H1 (cell line): ENCODE results near the gene POP5. TPM values are rescaled to one million over a fixed set of nuclear protein-coding genes. Genes with fewer than 3 reads are reported as not detected.

Source experiments
- ATF2 ChIP-seq: IDR thresholded peaks from 2 replicates; pipeline ENCODE4 v1.6.1; 2012; ENCODE audit warnings: low read length, inconsistent platforms
- CBX5 ChIP-seq: fragments of 300-800, 300-1000 bp; sonication (generic); IDR thresholded peaks from 2 replicates; pipeline ENCODE4 v1.7.1; 2016; ENCODE audit warnings: antibody characterized with exemption, low read length, low read depth
- CBX8 ChIP-seq: fragments of 300-800, 300-1000 bp; sonication (generic); IDR thresholded peaks from 2 replicates; pipeline ENCODE4 v1.7.1; 2016; ENCODE audit warnings: low read depth, low read length, borderline replicate concordance
- CHD1 ChIP-seq: IDR thresholded peaks from 2 replicates; pipeline ENCODE4 v1.6.1; 2012; ENCODE audit warnings: low read depth, low read length, improper control_type of control experiment
- CREB1 ChIP-seq: IDR thresholded peaks from 2 replicates; pipeline ENCODE4 v1.6.1; 2012; ENCODE audit warnings: inconsistent platforms
- CTCF ChIP-seq, 3 experiments: IDR thresholded peaks; 1 replicate in 2 of 3; 2 replicates in 1 of 3; pipeline versions ENCODE4 v1.5.1 to v1.6.1; 2011; ENCODE audit warnings: low read length in 3 of 3, mild to moderate bottlenecking in 3 of 3, inconsistent platforms in 2 of 3, low read depth in 1 of 3, moderate library complexity in 1 of 3; ENCODE audit not compliant: insufficient read depth in 1 of 3; ENCODE audit errors: control extremely low read depth in 1 of 3
- GTF2F1 ChIP-seq: IDR thresholded peaks from 2 replicates; pipeline ENCODE4 v1.6.1; 2012; ENCODE audit warnings: low read depth, low read length, improper control_type of control experiment, borderline replicate concordance
- HDAC6 ChIP-seq: IDR thresholded peaks from one replicate; pipeline ENCODE4 v1.7.1; 2012; ENCODE audit warnings: low read depth, mild to moderate bottlenecking, inconsistent platforms, low read length, moderate library complexity
- KDM4A ChIP-seq: IDR thresholded peaks from one replicate; pipeline ENCODE4 v1.7.1; 2012; ENCODE audit warnings: low read depth, mild to moderate bottlenecking, moderate library complexity, low read length, inconsistent platforms; ENCODE audit not compliant: severe bottlenecking
- KDM5A ChIP-seq: fragments of 200-600 bp; IDR thresholded peaks from 2 replicates; pipeline ENCODE4 v1.7.1; 2012; ENCODE audit warnings: mild to moderate bottlenecking, low read length, inconsistent platforms, mixed read lengths
- MAFK ChIP-seq: IDR thresholded peaks from 2 replicates; pipeline ENCODE4 v1.6.1; 2012; ENCODE audit warnings: low read depth, mild to moderate bottlenecking, improper control_type of control experiment, low read length
- MAX ChIP-seq: IDR thresholded peaks from 2 replicates; pipeline ENCODE4 v1.6.1; 2012; ENCODE audit warnings: inconsistent platforms
- RBBP5 ChIP-seq: IDR thresholded peaks from 2 replicates; pipeline ENCODE4 v1.7.1; 2012; ENCODE audit warnings: low read depth, mild to moderate bottlenecking, inconsistent platforms, low read length, moderate library complexity, borderline replicate concordance
- SAP30 ChIP-seq: fragments of 300-600 bp; sonication (generic); IDR thresholded peaks from 2 replicates; pipeline ENCODE4 v1.7.1; 2012; ENCODE audit warnings: low read length, moderate library complexity, mild to moderate bottlenecking, inconsistent platforms; ENCODE audit not compliant: insufficient read depth, insufficient replicate concordance
- SIX5 ChIP-seq: IDR thresholded peaks from 2 replicates; pipeline ENCODE4 v1.6.1; 2011; ENCODE audit warnings: mild to moderate bottlenecking, low read depth, low read length
- SP1 ChIP-seq: IDR thresholded peaks from 2 replicates; pipeline ENCODE4 v1.6.1; 2011; ENCODE audit warnings: low read depth, low read length
- TAF7 ChIP-seq: optimal IDR thresholded peaks from 2 replicates; pipeline ENCODE3; 2011; ENCODE audit warnings: low read depth, mild to moderate bottlenecking, inconsistent platforms, low read length, moderate library complexity, borderline replicate concordance
- TBP ChIP-seq: IDR thresholded peaks from 2 replicates; pipeline ENCODE4 v1.6.1; 2011; ENCODE audit warnings: low read depth, low read length, improper control_type of control experiment
- ZNF274 ChIP-seq: IDR thresholded peaks from 2 replicates; pipeline ENCODE4 v1.7.0; 2012; ENCODE audit warnings: low read length, borderline replicate concordance; ENCODE audit errors: extremely low read depth
- polyA plus RNA-seq, 7 experiments: library from polyadenylated mRNA; depleted of rRNA in 3 of 7; stranded (reverse) in 5 of 7; unstranded in 2 of 7; fragments of >200 nt in 5 of 7; fragments of 200-250 nt in 2 of 7; gene quantifications; 1 replicate in 5 of 7; 2 replicates in 1 of 7; 4 replicates in 1 of 7; pipeline versions ENCODE4 v1.2.1 to v1.2.3, GENCODE V29; 2011 to 2013; ENCODE audit warnings: missing spikeins in 2 of 7, mixed read lengths in 2 of 7
- total RNA-seq: library from RNA; stranded (reverse); fragmentation: NEBNext Ultra II Directional; extraction: Animal tissue kit (Norgen Biotek cat#: 25700); gene quantifications from 2 replicates; pipeline ENCODE4 v1.2.1, GENCODE V29; 2021

The POP5 gene
- total and polyA plus RNA-seq, 2 of the 8 experiments (the other 6 are each of a cell fraction or from before 2014, with no cell fraction given), result 59.7 to 124 TPM

- TF ChIP-seq CTCF (IDR thresholded peaks at IDR 0.05; ENCODE audit: control extremely low read depth in 1 of 3, insufficient read depth in 1 of 3, low read depth in 1 of 3, low read length in 3 of 3), result peak; percentile 53 to 63 (median 58)
- TF ChIP-seq MAX, result peak; percentile 61; the same call in 1 of the 2 replicates
- no peak for TF ChIP-seq SP1
- no peak for TF ChIP-seq GTF2F1
- no peak for TF ChIP-seq CBX8
- TF ChIP-seq CHD1, result no peak
- TF ChIP-seq MAFK, result no peak
- no peak for TF ChIP-seq KDM5A
- TF ChIP-seq TAF7, result no peak
- no peak for TF ChIP-seq ATF2
- no peak for TF ChIP-seq RBBP5
- no peak for TF ChIP-seq SIX5
- no peak for TF ChIP-seq SAP30
- no peak for TF ChIP-seq ZNF274
- TF ChIP-seq CREB1, result no peak; the same call in 1 of the 2 replicates
- TF ChIP-seq CBX5, result no peak
- TF ChIP-seq HDAC6, result no peak
- no peak for TF ChIP-seq KDM4A
- TF ChIP-seq TBP, result no peak
These were observed 44.6 kb upstream of the POP5 start (continued) for GRCh38 chr12:120625557-120626419.
